Iris pigment epithelial cell (primary cell): Measurements from ENCODE around the gene POLG2.
"Not testable (repeated sequence)": the region's sequence is repeated elsewhere in the genome, so short reads cannot be mapped to it uniquely, and the experiment has no call there.

ENCODE experiments used
- DNase-seq: peaks from one replicate; pipeline ENCODE4 v3.0.0-alpha.2; 2011; ENCODE audit warnings: low read depth

Gene POLG2

DNA sequence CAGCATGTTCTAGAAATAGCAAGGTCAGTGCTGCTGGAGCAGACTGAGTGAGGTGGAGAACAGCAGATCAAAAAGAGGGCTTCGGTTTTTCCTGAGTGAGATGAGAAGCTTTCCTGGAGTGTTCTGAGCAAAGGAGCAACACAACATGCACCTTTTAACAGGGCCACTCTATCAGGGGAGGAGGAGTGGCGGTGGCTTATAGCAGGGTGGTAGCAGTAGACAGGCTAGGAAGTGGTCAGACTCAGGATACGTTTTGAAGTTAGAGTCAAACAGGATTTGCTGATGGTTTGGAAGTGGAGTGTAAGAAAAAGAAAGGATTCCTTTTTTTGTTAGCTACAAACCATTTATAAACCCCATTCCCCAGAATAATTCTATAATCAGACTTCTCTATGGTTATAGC, 12.5 kb downstream of the POLG2 start:
- DNase-seq, result no peak

GRCh38 chr17:64480951-64481350, 15.9 kb downstream of the POLG2 start:
- DNase-seq, result no peak

DNA sequence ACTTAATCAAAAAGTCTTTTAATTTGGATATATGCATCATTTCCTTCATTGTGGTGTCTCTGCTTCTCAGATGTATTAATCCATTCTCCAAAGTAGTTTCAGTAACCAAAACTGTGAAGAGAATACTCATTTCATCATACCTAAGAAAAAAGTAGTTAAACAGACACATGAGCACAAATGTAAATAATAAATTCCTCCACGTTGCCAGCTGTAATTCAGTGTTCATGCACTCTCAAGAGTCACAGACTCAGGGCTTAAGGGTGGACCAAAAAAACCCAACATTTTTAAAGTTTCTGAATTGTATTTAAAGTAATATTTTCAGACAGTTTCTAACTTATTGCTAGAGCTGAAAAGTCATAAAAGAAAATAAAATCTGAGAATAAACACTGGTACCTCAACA, 19.0 kb downstream of the POLG2 start:
- DNase-seq, result peak; percentile 47

DNA sequence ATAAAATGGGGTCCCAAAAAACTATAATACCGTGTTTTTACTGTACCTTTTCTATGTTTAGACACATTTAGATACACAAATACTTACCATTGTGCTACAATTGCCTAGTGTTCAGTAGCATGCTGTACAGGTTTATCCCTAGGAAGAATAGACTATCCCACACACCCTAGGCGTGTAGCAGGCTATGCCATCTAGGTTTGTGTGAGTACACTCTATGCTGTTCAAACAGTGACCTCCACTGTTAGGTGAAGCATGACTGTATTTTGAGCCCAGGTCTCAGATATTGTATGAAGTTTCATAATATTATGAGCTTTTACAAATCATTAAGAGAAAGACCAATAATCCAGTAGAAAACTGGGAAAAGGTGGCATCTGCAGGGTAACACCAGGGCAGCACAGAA, 24.3 kb downstream of the POLG2 start:
- DNase-seq, result no peak

- DNase-seq, result no peak
Measured at GRCh38 chr17:64471440-64471839, 25.4 kb downstream of the POLG2 start.

DNA sequence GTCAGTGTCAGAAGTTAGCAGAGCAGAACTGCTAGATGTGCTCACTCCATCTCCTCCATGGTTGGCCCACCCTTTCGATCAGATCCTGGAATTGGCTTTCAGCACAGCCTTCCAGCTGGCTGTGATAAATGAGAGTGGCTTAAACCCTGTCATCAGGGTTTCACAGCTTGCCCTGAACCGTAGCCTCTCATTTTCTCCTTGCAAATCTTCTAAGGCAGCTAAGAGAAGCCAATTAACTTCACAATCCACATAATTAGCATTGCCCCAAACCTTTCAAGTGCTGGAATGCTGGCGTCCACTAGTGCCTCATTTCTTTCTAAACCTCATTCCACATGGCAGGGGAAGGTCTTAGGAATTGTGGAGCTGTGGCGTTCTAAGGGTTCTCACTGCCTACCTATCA, 26.2 kb downstream of the POLG2 start:
- DNase-seq, result no peak

DNA sequence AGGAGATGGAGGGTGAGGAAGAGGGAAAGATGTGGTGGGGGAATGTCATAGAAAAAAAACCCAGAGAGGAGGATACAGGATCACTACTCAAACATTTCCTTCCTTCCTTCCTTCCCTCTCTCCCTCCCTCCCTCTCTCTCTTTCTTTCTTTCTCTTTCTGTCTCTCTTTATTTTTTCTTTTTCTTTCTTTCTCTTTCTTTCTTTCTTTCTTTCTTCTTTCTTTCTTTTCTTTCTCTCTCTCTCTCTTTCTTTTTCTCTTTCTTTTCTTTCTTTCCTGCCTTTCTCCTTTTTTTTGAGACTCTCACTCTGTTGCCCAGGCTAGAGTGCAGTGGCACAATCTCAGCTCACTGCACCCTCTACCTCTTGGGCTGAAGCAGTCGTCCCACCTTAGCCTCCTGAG, 30.0 kb downstream of the POLG2 start:
- not testable (repeated sequence) for DNase-seq

- no peak for DNase-seq
Measured at GRCh38 chr17:64466019-64466735, 30.7 kb downstream of the POLG2 start.

GRCh38 chr17:64461788-64462187, 35.1 kb downstream of the POLG2 start:
- no peak for DNase-seq

DNA sequence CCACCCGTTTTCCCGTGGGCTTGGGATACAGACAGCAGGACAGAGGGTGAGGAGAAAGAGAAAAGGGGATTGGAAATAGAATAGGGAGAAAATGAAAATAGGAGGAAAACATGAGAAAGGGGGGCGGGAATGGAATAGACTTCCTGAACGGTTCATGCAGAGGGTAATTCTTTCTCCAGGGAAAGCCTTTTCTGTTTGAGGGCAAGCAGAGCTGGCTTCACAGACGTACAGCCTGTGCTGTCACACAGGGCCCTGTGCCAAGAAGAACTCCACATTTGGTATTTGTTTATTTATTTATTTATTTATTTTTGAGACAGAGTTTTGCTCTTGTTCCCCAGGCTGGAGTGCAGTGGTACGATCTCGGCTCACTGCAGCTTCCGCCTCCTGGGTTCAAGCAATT, 35.9 kb downstream of the POLG2 start:
- DNase-seq, result peak; percentile 31

DNA sequence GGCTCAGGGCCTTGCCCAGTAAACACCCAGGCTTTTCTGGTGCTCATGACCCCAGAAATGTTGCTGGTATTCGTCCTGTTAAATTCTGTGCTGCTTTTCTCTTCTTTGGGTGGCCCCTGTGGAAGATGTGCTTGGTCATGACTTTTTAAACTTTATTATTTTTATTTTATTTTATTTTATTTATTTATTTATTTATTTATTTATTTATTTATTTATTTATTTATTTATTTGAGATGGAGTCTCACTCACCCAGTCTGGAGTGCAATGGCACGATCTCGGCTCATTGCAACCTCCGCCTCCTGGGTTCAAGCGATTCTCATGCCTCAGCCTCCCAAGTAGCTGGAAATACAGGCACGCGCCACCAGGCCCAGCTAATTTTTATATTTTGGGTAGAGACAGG, 37.0 kb downstream of the POLG2 start:
- DNase-seq, result not testable (repeated sequence)

- peak; percentile 85 for DNase-seq
Measured at GRCh38 chr17:64459284-64459747, 37.5 kb downstream of the POLG2 start.

- no peak for DNase-seq
Measured at GRCh38 chr17:64458756-64459155, 38.1 kb downstream of the POLG2 start.

DNA sequence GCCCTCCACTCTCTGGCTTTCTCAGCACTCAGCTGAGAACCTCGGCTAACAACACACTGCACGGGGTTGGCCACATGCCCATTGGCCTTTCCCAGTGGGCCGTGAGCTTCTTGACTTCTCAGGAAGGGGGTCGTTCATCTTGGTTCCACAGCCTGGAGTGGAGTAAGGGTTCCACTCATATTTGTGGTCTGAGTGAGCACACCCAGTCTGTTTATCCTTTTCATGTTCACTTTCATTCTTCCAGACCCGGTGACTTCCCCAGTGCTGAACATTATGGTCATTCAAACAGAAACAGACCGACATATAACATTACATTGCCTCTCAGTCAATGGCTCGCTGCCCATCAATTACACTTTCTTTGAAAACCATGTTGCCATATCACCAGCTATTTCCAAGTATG, 39.7 kb downstream of the POLG2 start:
- DNase-seq, result peak; percentile 91

DNA sequence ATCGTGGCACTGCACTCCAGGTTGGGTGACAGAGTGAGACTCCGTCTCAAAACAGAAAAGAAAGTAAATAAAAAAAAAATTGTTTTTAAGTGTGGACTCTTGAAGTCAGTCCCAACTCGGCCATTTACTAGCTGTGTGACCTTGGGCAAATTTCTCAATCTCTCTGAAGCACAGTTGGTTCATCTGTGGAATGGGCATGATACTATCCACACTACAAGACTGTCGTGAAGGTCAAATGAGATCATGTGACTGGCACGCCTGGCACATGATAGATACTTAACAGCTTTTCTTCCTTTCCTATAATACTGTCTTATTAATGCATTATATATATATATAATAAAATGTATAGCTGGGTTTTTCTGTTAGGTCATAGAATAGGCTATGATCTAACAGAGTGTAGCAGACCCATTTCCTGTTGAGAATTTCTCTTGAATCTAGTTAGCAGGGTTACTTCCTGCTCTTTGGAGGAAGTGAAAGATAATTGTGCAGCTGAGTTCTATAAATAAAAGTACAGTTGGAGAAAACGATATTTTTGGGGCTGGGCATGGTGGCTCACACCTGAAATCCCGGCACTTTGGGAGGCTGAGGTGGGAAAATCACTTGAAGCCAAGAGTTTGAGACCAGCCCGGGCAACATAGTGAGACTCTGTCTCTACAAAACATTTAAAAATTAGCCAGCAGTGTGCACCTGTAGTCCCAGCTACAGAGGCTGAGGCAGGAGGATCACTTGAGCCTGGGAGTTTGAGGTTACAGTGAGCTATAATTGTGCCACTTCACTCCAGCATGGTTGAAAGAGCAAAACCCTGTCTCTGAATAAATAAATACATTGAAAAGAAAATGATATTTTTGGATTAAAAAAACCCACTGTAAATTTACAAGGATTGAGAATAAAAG, 40.6 kb downstream of the POLG2 start:
- no peak for DNase-seq

DNA sequence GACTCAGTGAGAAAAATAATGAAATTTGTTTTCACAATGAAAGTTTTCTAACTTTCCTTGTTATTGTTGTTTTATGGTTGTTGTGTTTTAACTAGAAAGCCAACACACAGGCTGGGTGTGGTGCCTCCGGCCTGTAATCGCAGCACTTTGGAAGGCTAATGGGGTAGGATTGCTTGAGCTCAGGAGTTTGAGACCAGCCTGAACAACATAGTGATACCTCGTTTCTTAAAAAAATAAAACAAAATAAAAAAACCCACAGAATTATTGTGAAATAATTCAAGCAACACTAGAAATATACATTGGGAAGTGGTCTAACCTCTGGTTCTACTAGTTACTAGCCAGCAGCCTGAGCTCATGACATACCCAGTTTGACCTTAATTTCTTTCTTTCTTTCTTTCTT, 47.3 kb downstream of the POLG2 start:
- peak; percentile 43 for DNase-seq

DNA sequence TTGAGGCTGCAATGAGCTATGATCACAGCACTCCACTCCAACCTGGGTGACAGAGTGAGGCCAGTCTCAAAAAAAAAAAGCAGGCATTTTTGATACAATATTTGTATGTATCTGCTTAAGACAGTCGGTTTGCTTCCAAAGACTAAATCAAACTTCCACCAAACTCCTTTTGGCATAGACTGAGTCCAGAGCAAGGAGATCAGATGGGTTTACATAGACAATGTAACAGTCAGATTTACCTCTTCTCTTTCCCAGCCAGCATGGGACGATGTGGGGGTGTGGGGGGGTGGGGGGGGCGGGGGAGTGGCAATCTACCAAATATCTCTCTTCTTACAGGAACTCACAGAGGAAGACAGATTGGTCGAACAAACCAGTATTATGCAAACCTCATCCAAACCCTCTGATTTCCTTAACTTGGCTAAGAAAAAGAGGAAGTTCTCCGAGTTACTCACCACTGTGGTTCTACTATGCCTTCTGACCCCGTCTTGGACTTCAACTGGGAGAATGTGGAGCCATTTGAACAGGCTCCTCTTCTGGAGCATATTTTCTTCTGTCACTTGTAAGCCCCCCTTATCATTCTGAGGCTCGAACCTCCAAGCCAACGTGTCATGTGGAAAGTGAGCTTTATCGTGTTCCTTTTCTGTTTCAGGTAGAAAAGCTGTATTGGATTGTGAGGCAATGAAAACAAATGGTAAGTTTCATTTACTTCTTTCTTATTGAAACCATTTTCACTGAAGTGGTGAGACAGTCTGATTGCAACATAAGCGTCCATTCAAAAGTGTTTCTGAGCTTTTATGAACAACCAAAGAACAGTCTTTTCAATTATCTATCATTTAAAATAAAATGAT, 48.0 kb downstream of the POLG2 start, which contains the start of gene MILR1:
MILR1 (plus strand) TSS at position 451 of the 848 bp plus-strand sequence; CDS start at position 505, 54 bp downstream.
- DNase-seq, result peak; percentile 98

GRCh38 chr17:64447526-64447925, 49.3 kb downstream of the POLG2 start:
- no peak for DNase-seq

DNA sequence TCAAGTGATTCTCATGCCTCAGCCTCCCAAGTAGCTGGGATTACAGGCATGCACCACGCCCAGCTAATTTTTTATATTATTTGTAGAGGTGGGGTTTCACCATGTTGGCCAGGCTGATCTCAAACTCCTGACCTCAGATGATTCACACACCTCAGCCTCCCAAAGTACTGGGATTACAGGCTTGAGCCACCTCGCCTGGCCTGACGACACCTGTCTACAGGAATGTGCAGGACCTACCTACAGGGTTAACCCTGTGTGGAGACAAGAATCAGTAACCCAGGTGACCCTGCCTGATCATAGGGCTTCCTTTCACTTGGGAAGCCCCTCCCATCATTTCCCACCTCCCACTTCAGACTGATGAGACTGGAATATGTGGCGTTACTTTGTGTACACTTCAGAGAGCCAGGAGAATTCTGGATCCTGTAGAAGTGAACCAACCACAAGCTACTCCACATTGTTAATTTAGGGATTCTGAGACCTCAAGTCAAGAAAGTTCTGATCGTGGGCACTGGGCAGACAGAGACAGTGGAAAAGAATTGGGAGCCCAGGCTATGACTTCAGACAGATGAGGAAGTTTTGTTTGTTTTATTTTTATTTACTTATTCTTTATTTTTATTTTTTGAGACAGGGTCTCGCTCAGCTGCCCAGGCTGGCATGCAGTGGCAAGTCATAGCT, 53.6 kb downstream of the POLG2 start:
- DNase-seq, result no peak

DNA sequence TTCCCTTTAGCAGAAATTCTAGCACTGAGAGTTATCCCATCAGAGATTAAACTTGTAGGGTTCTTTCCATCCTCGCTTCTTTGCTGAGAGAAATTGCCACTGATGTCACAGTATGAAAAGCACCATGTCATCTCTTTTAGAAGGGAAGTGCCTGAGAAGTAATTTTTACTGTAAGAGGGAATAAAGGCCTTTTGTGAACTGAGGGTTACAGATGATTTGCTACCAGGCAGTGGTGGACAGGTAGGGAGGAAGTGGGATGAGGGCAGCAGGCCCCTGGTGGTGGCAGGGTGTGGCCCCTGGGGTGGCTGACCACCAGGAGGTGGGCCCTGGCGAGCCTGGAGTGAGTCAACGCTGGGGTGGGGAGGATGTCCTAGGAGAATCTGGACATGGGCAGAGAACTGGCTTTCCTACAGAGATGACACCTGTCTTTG, 54.3 kb downstream of the POLG2 start:
- no peak for DNase-seq

- peak; percentile 93 for DNase-seq
Measured at GRCh38 chr17:64441772-64442540, 54.9 kb downstream of the POLG2 start.
